DOHH2 (cell line): ENCODE measurements around the gene RING1.
A peak's percentile ranks its signal among the peaks of the same experiment; 100 is the strongest.

ENCODE experiments used
- H3F3A ChIP-seq: fragments of 200-600 bp; sonication (generic), shearing (Covaris generic); 2 replicates; pipeline ENCODE4 v1.6.0; 2016; ENCODE audit warnings: antibody characterized with exemption, mild to moderate bottlenecking; ENCODE audit not compliant: control insufficient read depth, insufficient read depth
- H3K27ac ChIP-seq: fragments of 200-600 bp; sonication (generic); 2 replicates; pipeline ENCODE4 v1.5.1; 2014; ENCODE audit warnings: low read depth, mild to moderate bottlenecking, low read length, moderate library complexity
- H3K27me3 ChIP-seq: fragments of 200-600 bp; sonication (generic); 2 replicates; pipeline ENCODE4 v1.6.1; 2014; ENCODE audit warnings: mild to moderate bottlenecking, low read length, mixed read lengths; ENCODE audit not compliant: control insufficient read depth
- H3K36me3 ChIP-seq: fragments of 200-600 bp; sonication (generic); 2 replicates; pipeline ENCODE4 v1.6.1; 2014; ENCODE audit warnings: mild to moderate bottlenecking, low read length, moderate library complexity, mixed read lengths; ENCODE audit not compliant: control insufficient read depth
- H3K4me1 ChIP-seq: fragments of 200-600 bp; sonication (generic); 2 replicates; pipeline ENCODE4 v1.6.1; 2014; ENCODE audit warnings: mild to moderate bottlenecking, low read length, mixed read lengths; ENCODE audit not compliant: control insufficient read depth
- H3K4me2 ChIP-seq: fragments of 200-600 bp; sonication (generic); 2 replicates; pipeline ENCODE4 v1.6.0; 2014; ENCODE audit warnings: mild to moderate bottlenecking, low read length, moderate library complexity
- H3K4me3 ChIP-seq: fragments of 200-600 bp; sonication (generic); 2 replicates; pipeline ENCODE4 v1.5.1; 2014; ENCODE audit warnings: mild to moderate bottlenecking, low read length, mixed read lengths
- H3K79me2 ChIP-seq: fragments of 200-600 bp; sonication (generic); 2 replicates; pipeline ENCODE4 v1.6.1; 2014; ENCODE audit warnings: mild to moderate bottlenecking, low read length, mixed read lengths; ENCODE audit not compliant: control insufficient read depth
- H3K9me2 ChIP-seq: fragments of 200-600 bp; sonication (generic); replicated peaks from 2 replicates; pipeline ENCODE4 v1.6.1; 2014; ENCODE audit warnings: mild to moderate bottlenecking, low read length, mixed read lengths; ENCODE audit not compliant: control insufficient read depth
- H3K9me3 ChIP-seq: fragments of 200-600 bp; sonication (generic); 2 replicates; pipeline ENCODE4 v1.6.1; 2014; ENCODE audit warnings: antibody characterized with exemption, low read length, mixed read lengths; ENCODE audit not compliant: control insufficient read depth, insufficient read depth
- H4K20me1 ChIP-seq: fragments of 200-600 bp; sonication (generic); 2 replicates; pipeline ENCODE4 v1.6.0; 2014; ENCODE audit warnings: low read depth, mild to moderate bottlenecking, antibody characterized with exemption, low read length, moderate library complexity; ENCODE audit not compliant: control insufficient read depth, insufficient read depth
- EZH2phosphoT487 ChIP-seq: fragments of 200-600 bp; sonication (generic); IDR thresholded peaks from 2 replicates; pipeline ENCODE4 v1.6.1; 2017; ENCODE audit warnings: borderline replicate concordance, mild to moderate bottlenecking, antibody characterized with exemption, low read length, moderate library complexity, mixed read lengths
- TF ChIP-seq, protein P1 (sequence below): fragments of 200-600 bp; sonication (generic); IDR thresholded peaks from one replicate; pipeline ENCODE4 v1.5.1; 2014; ENCODE audit warnings: antibody characterized with exemption, mild to moderate bottlenecking, low read depth, low read length; ENCODE audit not compliant: poor library complexity, severe bottlenecking

Gene RING1

DNA sequence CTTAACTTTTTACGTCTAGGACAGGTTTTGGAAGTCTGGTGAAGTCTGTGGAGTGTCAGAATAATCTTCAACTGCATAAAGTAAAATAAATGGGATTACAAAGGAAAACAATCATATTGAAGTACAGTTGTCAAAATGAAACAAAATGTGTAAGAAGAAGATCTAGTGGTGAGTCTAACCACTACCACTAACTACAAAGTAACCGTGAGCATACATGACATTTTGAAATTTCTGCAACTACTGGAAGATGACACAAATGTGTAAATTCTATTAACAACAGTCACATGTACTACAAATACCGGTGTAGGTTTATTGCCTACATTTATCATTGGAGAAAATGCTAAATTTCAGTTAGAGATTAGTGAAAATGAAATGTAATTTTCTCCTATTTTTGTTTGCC, 33.7 kb downstream of the RING1 start:
- H3K27ac ChIP-seq: no peak overlapping the region
- H3F3A ChIP-seq: 0 out of 2 replicates have a peak, but pooled peaks cover 2% of the 10 kb centered on the region
- no peaks in the 10 kb centered on the region for H4K20me1 ChIP-seq
- H3K27me3 ChIP-seq: peaks cover 28% of the 10 kb centered on the region
- no peak overlapping the region for H3K4me2 ChIP-seq
- H3K4me1 ChIP-seq: no peaks in the 10 kb centered on the region
- no peaks in the 10 kb centered on the region for H3K9me2 ChIP-seq
- H3K4me3 ChIP-seq: no peak overlapping the region
- no peaks in the 10 kb centered on the region for H3K36me3 ChIP-seq
- no peak for TF ChIP-seq EZH2phosphoT487
- TF ChIP-seq, protein P1, sequence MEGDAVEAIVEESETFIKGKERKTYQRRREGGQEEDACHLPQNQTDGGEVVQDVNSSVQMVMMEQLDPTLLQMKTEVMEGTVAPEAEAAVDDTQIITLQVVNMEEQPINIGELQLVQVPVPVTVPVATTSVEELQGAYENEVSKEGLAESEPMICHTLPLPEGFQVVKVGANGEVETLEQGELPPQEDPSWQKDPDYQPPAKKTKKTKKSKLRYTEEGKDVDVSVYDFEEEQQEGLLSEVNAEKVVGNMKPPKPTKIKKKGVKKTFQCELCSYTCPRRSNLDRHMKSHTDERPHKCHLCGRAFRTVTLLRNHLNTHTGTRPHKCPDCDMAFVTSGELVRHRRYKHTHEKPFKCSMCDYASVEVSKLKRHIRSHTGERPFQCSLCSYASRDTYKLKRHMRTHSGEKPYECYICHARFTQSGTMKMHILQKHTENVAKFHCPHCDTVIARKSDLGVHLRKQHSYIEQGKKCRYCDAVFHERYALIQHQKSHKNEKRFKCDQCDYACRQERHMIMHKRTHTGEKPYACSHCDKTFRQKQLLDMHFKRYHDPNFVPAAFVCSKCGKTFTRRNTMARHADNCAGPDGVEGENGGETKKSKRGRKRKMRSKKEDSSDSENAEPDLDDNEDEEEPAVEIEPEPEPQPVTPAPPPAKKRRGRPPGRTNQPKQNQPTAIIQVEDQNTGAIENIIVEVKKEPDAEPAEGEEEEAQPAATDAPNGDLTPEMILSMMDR: no peak
- H3K79me2 ChIP-seq: no peaks in the 10 kb centered on the region
- no peaks in the 10 kb centered on the region for H3K9me3 ChIP-seq

DNA sequence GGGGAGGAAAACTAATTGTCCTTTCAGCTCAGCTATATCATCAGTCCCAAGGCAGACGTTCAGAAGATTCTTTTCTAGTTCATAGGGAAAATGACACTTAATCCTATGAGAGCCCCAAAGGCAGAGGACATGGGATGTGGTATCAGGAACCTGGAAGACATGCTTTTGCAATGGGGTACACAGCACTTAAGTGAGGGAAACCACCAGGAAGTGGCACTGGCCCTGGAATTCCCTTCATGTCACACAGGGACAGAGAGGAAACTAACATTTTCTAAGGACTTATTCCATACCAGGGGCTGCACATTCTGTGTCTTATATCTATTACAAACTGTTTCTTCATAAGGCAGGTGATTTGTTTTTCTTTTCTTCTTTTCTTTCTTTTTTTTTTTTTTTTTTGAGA, 35.2 kb downstream of the RING1 start:
- H3K79me2 ChIP-seq: no peaks in the 10 kb centered on the region
- H4K20me1 ChIP-seq: no peaks in the 10 kb centered on the region
- no peaks in the 10 kb centered on the region for H3K9me3 ChIP-seq
- TF ChIP-seq, protein P1: no peak
- no peak for TF ChIP-seq EZH2phosphoT487
- H3K36me3 ChIP-seq: no peaks in the 10 kb centered on the region
- no peak overlapping the region for H3K4me3 ChIP-seq
- H3K4me1 ChIP-seq: peaks cover 7% of the 10 kb centered on the region
- H3K9me2 ChIP-seq: no peaks in the 10 kb centered on the region
- no peak overlapping the region for H3K4me2 ChIP-seq
- no peak overlapping the region for H3K27ac ChIP-seq
- H3K27me3 ChIP-seq: peaks cover 24% of the 10 kb centered on the region
- peaks cover 3% of the 10 kb centered on the region; the same call in 1 of the 2 replicates for H3F3A ChIP-seq

DNA sequence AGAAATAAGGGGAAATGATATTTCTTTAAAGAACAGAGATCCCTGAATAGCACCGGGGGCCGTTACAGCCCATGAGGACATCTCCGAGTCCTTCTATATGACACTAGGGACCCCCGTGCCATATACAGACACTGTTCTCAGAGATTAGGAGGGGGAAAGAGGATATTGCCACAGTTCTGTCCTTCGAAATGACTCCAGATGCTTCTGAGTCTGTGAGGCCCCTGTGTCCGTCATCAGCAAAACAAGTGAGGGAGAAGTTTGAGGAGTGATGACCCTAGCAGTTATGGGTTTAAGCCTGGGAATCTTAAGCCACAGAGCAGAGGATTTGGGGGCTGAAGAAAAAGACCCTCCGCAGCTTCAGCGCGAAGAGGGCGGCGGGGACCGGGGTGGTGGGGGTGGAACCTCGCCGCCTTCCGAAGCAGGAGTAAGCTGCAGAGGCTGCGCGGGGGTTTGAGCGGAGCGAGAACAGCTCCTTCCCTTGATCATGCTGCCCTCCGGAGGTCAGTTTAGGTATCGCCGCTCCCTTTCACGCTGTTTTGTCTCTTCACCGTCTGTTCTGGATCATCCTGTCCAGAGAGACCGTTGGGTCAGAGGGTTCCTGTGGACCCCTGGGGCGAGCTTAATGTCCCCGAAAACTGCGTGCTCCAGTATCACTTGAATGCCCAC, 39.8 kb downstream of the RING1 start:
- no peak for TF ChIP-seq EZH2phosphoT487
- TF ChIP-seq, protein P1: peak; percentile 89
- H3K27ac ChIP-seq: peak overlapping the region; percentile 63
- H4K20me1 ChIP-seq: no peaks in the 10 kb centered on the region
- peaks cover 11% of the 10 kb centered on the region for H3F3A ChIP-seq
- H3K27me3 ChIP-seq: peaks cover 4% of the 10 kb centered on the region; the same call in 1 of the 2 replicates
- peak overlapping the region; percentile 73 for H3K4me3 ChIP-seq
- H3K4me1 ChIP-seq: peaks cover 23% of the 10 kb centered on the region
- H3K9me3 ChIP-seq: no peaks in the 10 kb centered on the region
- peaks cover 14% of the 10 kb centered on the region for H3K36me3 ChIP-seq
- peaks cover 8% of the 10 kb centered on the region for H3K79me2 ChIP-seq
- peak overlapping the region; percentile 92 for H3K4me2 ChIP-seq
- H3K9me2 ChIP-seq: no peaks in the 10 kb centered on the region
